Anterior cingulate cortex (tissue), 58 donors: ENCODE results near the gene QPCT.

Experiments
- DNase-seq, 58 donors: peaks; one replicate each; lab custom pipeline; 2025; lab: John Stamatoyannopoulos, UW

The QPCT gene

DNA sequence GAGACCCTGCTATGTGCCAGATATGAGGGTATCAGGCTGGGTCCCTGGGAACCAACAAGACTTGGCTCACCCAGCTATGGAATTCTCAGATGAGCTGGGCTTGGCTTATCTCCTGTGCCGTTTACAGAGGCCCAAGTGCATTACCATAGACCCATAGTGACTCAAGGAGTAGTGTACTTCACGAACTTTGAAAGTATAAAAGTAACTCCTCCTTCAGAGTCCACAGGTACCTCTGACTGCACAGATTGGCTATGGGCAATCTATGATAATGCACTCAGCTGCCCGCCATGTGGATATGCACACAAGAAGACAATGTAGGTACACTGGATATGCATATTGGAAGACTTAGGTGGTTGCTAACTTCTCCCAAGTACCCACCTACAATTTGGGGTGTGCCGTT lies 78.4 kb downstream of the QPCT start:
- DNase-seq: no peak
